HUES48 (cell line): ENCODE measurements around the gene CCND3.

Experiments used
- H3K27ac ChIP-seq: one replicate; pipeline ENCODE4 v1.7.0; 2013; ENCODE audit warnings: low read depth, low read length, inconsistent platforms
- H3K27me3 ChIP-seq: 2 replicates; pipeline ENCODE4 v1.6.1; 2013; ENCODE audit warnings: mild to moderate bottlenecking, low read length; ENCODE audit not compliant: control insufficient read depth, insufficient read depth
- H3K36me3 ChIP-seq: 2 replicates; pipeline ENCODE4 v1.6.1; 2013; ENCODE audit warnings: low read length; ENCODE audit not compliant: control insufficient read depth, insufficient read depth
- H3K4me1 ChIP-seq: 2 replicates; pipeline ENCODE4 v1.6.1; 2013; ENCODE audit warnings: mild to moderate bottlenecking, low read length; ENCODE audit not compliant: control insufficient read depth, insufficient read depth
- H3K4me3 ChIP-seq: 2 replicates; pipeline ENCODE4 v1.5.1; 2013; ENCODE audit warnings: mild to moderate bottlenecking, low read depth, low read length
- H3K9ac ChIP-seq: 2 replicates; pipeline ENCODE4 v1.6.1; 2013; ENCODE audit warnings: mild to moderate bottlenecking, low read depth, low read length, moderate library complexity
- H3K9me3 ChIP-seq: 2 replicates; pipeline ENCODE4 v1.6.1; 2013; ENCODE audit warnings: low read length; ENCODE audit not compliant: control insufficient read depth, insufficient read depth

CCND3 gene

GRCh38 chr6:41894366-41895299 is 47.0 kb downstream of the CCND3 start:
- H3K9ac ChIP-seq = peak overlapping the region; percentile 77
- peak overlapping the region; percentile 91 for H3K4me3 ChIP-seq
- peaks cover 30% of the 10 kb centered on the region for H3K4me1 ChIP-seq
- H3K27ac ChIP-seq = peak overlapping the region; percentile 92
- no peaks in the 10 kb centered on the region for H3K9me3 ChIP-seq
- 0 out of 2 replicates have a peak, but pooled peaks cover 4% of the 10 kb centered on the region for H3K36me3 ChIP-seq
- H3K27me3 ChIP-seq = peaks cover 3% of the 10 kb centered on the region; the same call in 1 of the 2 replicates

- Histone ChIP-seq H3K9me3 (no peaks in the 10 kb centered on the region), H3K4me1 (peaks cover 30% of the 10 kb centered on the region), H3K27me3 (peaks cover 3% of the 10 kb centered on the region; the same call in 1 of the 2 replicates), H3K4me3 (peak overlapping the region; percentile 91), H3K36me3 (0 out of 2 replicates have a peak, but pooled peaks cover 4% of the 10 kb centered on the region), H3K9ac (0 out of 2 replicates have a peak overlapping the region, but pooled peaks have one; percentile 25), H3K27ac (no peak overlapping the region)
Observed at GRCh38 chr6:41892921-41893564, 48.6 kb downstream of the CCND3 start.

DNA sequence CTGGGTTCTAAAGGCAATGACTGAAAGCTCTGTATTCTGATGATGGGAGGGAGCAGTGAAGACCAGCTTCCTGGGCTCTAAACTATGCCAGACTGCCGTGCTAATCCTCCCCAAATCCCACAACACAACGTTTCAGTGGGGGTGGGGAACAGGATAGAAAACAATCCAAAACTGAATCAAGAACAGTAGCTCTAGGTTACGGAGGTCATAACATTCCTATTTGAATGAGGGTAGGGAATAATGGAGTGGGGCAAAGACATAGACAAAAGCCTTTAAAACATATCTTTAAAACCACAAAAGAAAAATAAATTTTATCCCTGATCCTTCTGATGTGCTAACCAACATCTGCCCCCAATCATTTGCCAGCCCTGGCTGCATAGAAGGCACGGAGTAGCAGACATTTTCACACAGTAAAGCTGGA is 54.3 kb downstream of the CCND3 start:
- H3K4me3 ChIP-seq = no peak overlapping the region
- peaks cover 10% of the 10 kb centered on the region; the same call in 1 of the 2 replicates for H3K36me3 ChIP-seq
- H3K27ac ChIP-seq = peak overlapping the region; percentile 2
- H3K9me3 ChIP-seq = no peaks in the 10 kb centered on the region
- H3K9ac ChIP-seq = no peak overlapping the region
- H3K27me3 ChIP-seq = no peaks in the 10 kb centered on the region
- H3K4me1 ChIP-seq = peaks cover 15% of the 10 kb centered on the region; the same call in 1 of the 2 replicates

- Histone ChIP-seq H3K4me3 (no peak overlapping the region), H3K9me3 (no peaks in the 10 kb centered on the region), H3K27ac (no peak overlapping the region), H3K36me3 (peaks cover 10% of the 10 kb centered on the region; the same call in 1 of the 2 replicates), H3K9ac (no peak overlapping the region), H3K4me1 (peaks cover 11% of the 10 kb centered on the region; the same call in 1 of the 2 replicates), H3K27me3 (no peaks in the 10 kb centered on the region)
Observed at GRCh38 chr6:41885930-41886329, 55.7 kb downstream of the CCND3 start.

- Histone ChIP-seq H3K4me3 (no peak overlapping the region), H3K4me1 (peaks cover 11% of the 10 kb centered on the region; the same call in 1 of the 2 replicates), H3K9ac (no peak overlapping the region), H3K27ac (no peak overlapping the region), H3K27me3 (no peaks in the 10 kb centered on the region), H3K36me3 (peaks cover 6% of the 10 kb centered on the region; the same call in 1 of the 2 replicates), H3K9me3 (no peaks in the 10 kb centered on the region)
Observed at GRCh38 chr6:41884957-41885356, 56.7 kb downstream of the CCND3 start.
